ENCODE results near the gene MDM2. TPM values are rescaled to one million over a fixed set of nuclear protein-coding genes. Genes with fewer than 3 reads are reported as not detected.

Gene MDM2
- total RNA-seq, 1 experiment from 2014 or later: 86.4 TPM

DNA sequence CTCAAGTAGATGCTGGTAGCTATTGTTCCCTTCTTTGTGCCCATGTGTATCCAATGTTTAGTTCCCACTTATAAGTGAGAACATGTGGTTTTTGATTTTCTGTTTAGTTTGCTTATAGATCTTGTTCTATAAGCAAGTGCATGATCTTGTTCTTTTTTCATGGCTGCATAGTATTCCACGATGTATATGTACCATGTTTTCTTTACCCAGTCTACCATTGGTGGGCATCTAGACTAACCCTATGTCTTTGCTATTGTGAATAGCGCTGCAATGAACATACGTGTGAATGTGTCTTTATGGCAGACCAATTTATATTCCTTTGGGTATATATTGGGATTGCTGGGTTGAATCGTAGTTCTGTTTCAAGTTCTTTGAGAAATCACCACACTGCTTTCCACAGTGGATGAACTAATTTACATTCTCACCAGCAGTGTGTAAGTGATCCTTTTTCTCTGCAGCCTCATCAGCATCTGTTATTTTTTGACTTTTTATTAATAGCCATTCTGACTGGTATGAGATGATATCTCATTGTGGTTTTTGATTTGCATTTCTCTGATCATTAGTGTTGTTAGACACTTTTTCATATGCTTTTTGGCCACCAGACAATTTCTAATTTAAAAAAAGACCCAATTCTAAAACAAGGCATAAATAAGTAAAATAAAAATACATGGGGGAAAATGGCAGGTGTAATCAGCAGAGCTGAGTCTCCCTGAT lies 74.4 kb downstream of the MDM2 start:
- Histone ChIP-seq H3K9me3 (ENCODE audit: low read length) (peaks cover 7% of the 10 kb centered on the region; the same call in 1 of the 2 replicates), H3K4me3 (ENCODE audit: low read length) (no peak overlapping the region), H3K79me2 (ENCODE audit: low read length) (no peaks in the 10 kb centered on the region), H3K9ac (ENCODE audit: low read length) (no peak overlapping the region), H3K27ac (ENCODE audit: low read length) (no peak overlapping the region), H2AFZ (ENCODE audit: low read length) (no peak overlapping the region), H3F3A (ENCODE audit: low read length, unreplicated experiment) (no peaks in the 10 kb centered on the region), H3K9me2 (replicated peaks; ENCODE audit: low read length) (no peaks in the 10 kb centered on the region), H3K4me1 (ENCODE audit: insufficient read depth, low read length) (no peaks in the 10 kb centered on the region), H3K36me3 (ENCODE audit: low read depth, low read length) (peaks cover 4% of the 10 kb centered on the region; the same call in 1 of the 2 replicates), H3K4me2 (ENCODE audit: low read length) (no peak overlapping the region), H3K27me3 (ENCODE audit: low read length) (no peaks in the 10 kb centered on the region), H4K20me1 (ENCODE audit: low read length) (no peaks in the 10 kb centered on the region)
- TF ChIP-seq, protein P1, sequence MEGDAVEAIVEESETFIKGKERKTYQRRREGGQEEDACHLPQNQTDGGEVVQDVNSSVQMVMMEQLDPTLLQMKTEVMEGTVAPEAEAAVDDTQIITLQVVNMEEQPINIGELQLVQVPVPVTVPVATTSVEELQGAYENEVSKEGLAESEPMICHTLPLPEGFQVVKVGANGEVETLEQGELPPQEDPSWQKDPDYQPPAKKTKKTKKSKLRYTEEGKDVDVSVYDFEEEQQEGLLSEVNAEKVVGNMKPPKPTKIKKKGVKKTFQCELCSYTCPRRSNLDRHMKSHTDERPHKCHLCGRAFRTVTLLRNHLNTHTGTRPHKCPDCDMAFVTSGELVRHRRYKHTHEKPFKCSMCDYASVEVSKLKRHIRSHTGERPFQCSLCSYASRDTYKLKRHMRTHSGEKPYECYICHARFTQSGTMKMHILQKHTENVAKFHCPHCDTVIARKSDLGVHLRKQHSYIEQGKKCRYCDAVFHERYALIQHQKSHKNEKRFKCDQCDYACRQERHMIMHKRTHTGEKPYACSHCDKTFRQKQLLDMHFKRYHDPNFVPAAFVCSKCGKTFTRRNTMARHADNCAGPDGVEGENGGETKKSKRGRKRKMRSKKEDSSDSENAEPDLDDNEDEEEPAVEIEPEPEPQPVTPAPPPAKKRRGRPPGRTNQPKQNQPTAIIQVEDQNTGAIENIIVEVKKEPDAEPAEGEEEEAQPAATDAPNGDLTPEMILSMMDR (conservative IDR thresholded peaks at IDR 0.05; ENCODE audit: low read depth, low read length): no peak
- TF ChIP-seq EZH2 (IDR thresholded peaks at IDR 0.05; ENCODE audit: low read length, unreplicated experiment) (no peak), EZH2phosphoT487 (IDR thresholded peaks at IDR 0.05; ENCODE audit: borderline replicate concordance, low read length) (no peak)
- ChIA-PET CTCF (no interaction called here), POLR2A (ENCODE audit: unreplicated experiment) (no interaction called here)
- DNase-seq (no peak), ATAC-seq (no peak)
- intact Hi-C loops (cut with micrococcal nuclease): no loop called here
- BruUV-seq (replicated peaks): no TSS peak

- TF ChIP-seq EZH2 (IDR thresholded peaks at IDR 0.05; ENCODE audit: low read length, unreplicated experiment): no peak
- CTCF ChIA-PET: no interaction called here
- Histone ChIP-seq H3K4me3 (ENCODE audit: low read length) (no peak overlapping the region), H4K20me1 (ENCODE audit: low read length) (no peaks in the 10 kb centered on the region), H3K4me2 (ENCODE audit: low read length) (no peak overlapping the region), H3K4me1 (ENCODE audit: insufficient read depth, low read length) (no peaks in the 10 kb centered on the region), H3K36me3 (ENCODE audit: low read depth, low read length) (peaks cover 4% of the 10 kb centered on the region; the same call in 1 of the 2 replicates), H3K79me2 (ENCODE audit: low read length) (no peaks in the 10 kb centered on the region), H2AFZ (ENCODE audit: low read length) (no peak overlapping the region), H3K9ac (ENCODE audit: low read length) (no peak overlapping the region), H3F3A (ENCODE audit: low read length, unreplicated experiment) (no peaks in the 10 kb centered on the region), H3K9me2 (replicated peaks; ENCODE audit: low read length) (no peaks in the 10 kb centered on the region), H3K27ac (ENCODE audit: low read length) (no peak overlapping the region), H3K9me3 (ENCODE audit: low read length) (peaks cover 7% of the 10 kb centered on the region; the same call in 1 of the 2 replicates), H3K27me3 (ENCODE audit: low read length) (no peaks in the 10 kb centered on the region)
- POLR2A ChIA-PET (ENCODE audit: unreplicated experiment): no interaction called here
- intact Hi-C loops (cut with micrococcal nuclease): no loop called here
- no TSS peak for BruUV-seq (replicated peaks)
- DNase-seq (no peak), ATAC-seq (no peak)
Observed at GRCh38 chr12:68883151-68883550, 75.2 kb downstream of the MDM2 start.

- H3K36me3 ChIP-seq (ENCODE audit: low read depth, low read length): no peaks in the 10 kb centered on the region
- no peaks in the 10 kb centered on the region for H3K9me3 ChIP-seq (ENCODE audit: low read length)
- no peaks in the 10 kb centered on the region for H3K27me3 ChIP-seq (ENCODE audit: low read length)
- no peak overlapping the region for H3K9ac ChIP-seq (ENCODE audit: low read length)
- no peaks in the 10 kb centered on the region for H3K4me1 ChIP-seq (ENCODE audit: insufficient read depth, low read length)
- DNase-seq (no peak), ATAC-seq (no peak)
- ChIA-PET CTCF (interaction anchor here (0.6 kb wide), 1 partner anchor 168 kb away, joined by 3 read pairs; no protein-coding TSS in a partner anchor), POLR2A (ENCODE audit: unreplicated experiment) (no interaction called here)
- H4K20me1 ChIP-seq (ENCODE audit: low read length): no peaks in the 10 kb centered on the region
- H3K4me2 ChIP-seq (ENCODE audit: low read length): no peak overlapping the region
- no peaks in the 10 kb centered on the region for H3F3A ChIP-seq (ENCODE audit: low read length, unreplicated experiment)
- H3K27ac ChIP-seq (ENCODE audit: low read length): no peak overlapping the region
- intact Hi-C loops (cut with micrococcal nuclease): no loop called here
- no peaks in the 10 kb centered on the region for H3K9me2 ChIP-seq (replicated peaks; ENCODE audit: low read length)
- TF ChIP-seq, protein P1 (conservative IDR thresholded peaks at IDR 0.05; ENCODE audit: low read depth, low read length): no peak
- TF ChIP-seq EZH2 (IDR thresholded peaks at IDR 0.05; ENCODE audit: low read length, unreplicated experiment) (no peak), EZH2phosphoT487 (IDR thresholded peaks at IDR 0.05; ENCODE audit: borderline replicate concordance, low read length) (no peak)
- no peak overlapping the region for H3K4me3 ChIP-seq (ENCODE audit: low read length)
- H2AFZ ChIP-seq (ENCODE audit: low read length): no peak overlapping the region
- BruUV-seq (replicated peaks): no TSS peak
- H3K79me2 ChIP-seq (ENCODE audit: low read length): no peaks in the 10 kb centered on the region
Observed at GRCh38 chr12:68884251-68884650, 76.3 kb downstream of the MDM2 start.

Data from PC-3 (cell line).